Endothelial cell (in vitro differentiated cells): ENCODE measurements around the gene PLXNA2. TPM values are rescaled to one million over a fixed set of nuclear protein-coding genes. Genes with fewer than 3 reads are reported as not detected.

Experiments used
- DNase-seq: peaks from one replicate; pipeline ENCODE4 v3.0.0; 2021; ENCODE audit warnings: low spot score
- H3K27ac Mint-ChIP-seq: one replicate; pipeline ENCODE4 v1.8.0; 2021; ENCODE audit warnings: mixed read lengths, inconsistent platforms; ENCODE audit not compliant: unreplicated experiment
- H3K27me3 Mint-ChIP-seq: one replicate; pipeline ENCODE4 v1.8.0; 2021; ENCODE audit warnings: mild to moderate bottlenecking, moderate library complexity, mixed read lengths, inconsistent platforms; ENCODE audit not compliant: unreplicated experiment
- H3K36me3 Mint-ChIP-seq: one replicate; pipeline ENCODE4 v1.8.0; 2021; ENCODE audit warnings: mild to moderate bottlenecking, low read depth, mixed read lengths, inconsistent platforms; ENCODE audit not compliant: unreplicated experiment
- H3K4me1 Mint-ChIP-seq: one replicate; pipeline ENCODE4 v1.8.0; 2021; ENCODE audit warnings: mild to moderate bottlenecking, mixed read lengths, inconsistent platforms; ENCODE audit not compliant: unreplicated experiment
- H3K4me3 Mint-ChIP-seq: one replicate; pipeline ENCODE4 v1.8.0; 2021; ENCODE audit warnings: mild to moderate bottlenecking, mixed read lengths, inconsistent platforms; ENCODE audit not compliant: unreplicated experiment
- H3K9me3 Mint-ChIP-seq: one replicate; pipeline ENCODE4 v1.8.0; 2021; ENCODE audit warnings: mixed read lengths, inconsistent platforms; ENCODE audit not compliant: unreplicated experiment
- total RNA-seq: library from RNA; stranded (reverse); fragmentation: NEBNext Ultra II Directional; extraction: Animal tissue kit (Norgen Biotek cat#: 25700); gene quantifications from one replicate; pipeline ENCODE4 v1.2.1, GENCODE V29; 2021; ENCODE audit not compliant: unreplicated experiment
- TF ChIP-seq, protein P1 (sequence below): fragments of 200-600 bp; sonication (generic); IDR thresholded peaks from one replicate; pipeline ENCODE4 v1.5.0; 2021; ENCODE audit warnings: antibody characterized with exemption; ENCODE audit not compliant: unreplicated experiment

Gene PLXNA2
- total RNA-seq, 1 donor from 2014 or later = 25.6 TPM

DNA sequence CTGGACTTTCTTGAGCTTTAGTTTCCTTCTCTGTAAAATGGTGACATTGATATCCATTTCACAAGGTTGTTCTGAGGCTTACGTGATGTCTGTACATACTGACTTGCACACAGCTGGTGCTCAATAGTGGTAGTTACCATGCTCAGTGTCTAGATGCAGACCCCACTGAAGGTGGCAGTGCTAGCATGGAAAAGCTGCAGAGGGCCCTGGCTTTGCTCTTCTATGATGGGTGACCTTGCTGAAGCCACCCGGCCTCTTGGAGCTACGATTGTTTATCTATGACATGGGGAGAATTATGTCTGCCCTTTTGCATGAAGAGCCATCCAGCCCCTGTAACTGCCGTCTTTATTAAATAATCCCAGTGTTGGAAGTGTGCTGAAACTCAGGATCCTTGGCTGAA is 131.8 kb downstream of the PLXNA2 start:
- TF ChIP-seq, protein P1, sequence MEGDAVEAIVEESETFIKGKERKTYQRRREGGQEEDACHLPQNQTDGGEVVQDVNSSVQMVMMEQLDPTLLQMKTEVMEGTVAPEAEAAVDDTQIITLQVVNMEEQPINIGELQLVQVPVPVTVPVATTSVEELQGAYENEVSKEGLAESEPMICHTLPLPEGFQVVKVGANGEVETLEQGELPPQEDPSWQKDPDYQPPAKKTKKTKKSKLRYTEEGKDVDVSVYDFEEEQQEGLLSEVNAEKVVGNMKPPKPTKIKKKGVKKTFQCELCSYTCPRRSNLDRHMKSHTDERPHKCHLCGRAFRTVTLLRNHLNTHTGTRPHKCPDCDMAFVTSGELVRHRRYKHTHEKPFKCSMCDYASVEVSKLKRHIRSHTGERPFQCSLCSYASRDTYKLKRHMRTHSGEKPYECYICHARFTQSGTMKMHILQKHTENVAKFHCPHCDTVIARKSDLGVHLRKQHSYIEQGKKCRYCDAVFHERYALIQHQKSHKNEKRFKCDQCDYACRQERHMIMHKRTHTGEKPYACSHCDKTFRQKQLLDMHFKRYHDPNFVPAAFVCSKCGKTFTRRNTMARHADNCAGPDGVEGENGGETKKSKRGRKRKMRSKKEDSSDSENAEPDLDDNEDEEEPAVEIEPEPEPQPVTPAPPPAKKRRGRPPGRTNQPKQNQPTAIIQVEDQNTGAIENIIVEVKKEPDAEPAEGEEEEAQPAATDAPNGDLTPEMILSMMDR = no peak
- Mint-ChIP-seq H3K27ac (no peak overlapping the region), H3K4me3 (no peak overlapping the region), H3K27me3 (peaks cover 4% of the 10 kb centered on the region), H3K4me1 (peaks cover 6% of the 10 kb centered on the region), H3K36me3 (peaks cover 11% of the 10 kb centered on the region), H3K9me3 (no peaks in the 10 kb centered on the region)
- no peak for DNase-seq

DNA sequence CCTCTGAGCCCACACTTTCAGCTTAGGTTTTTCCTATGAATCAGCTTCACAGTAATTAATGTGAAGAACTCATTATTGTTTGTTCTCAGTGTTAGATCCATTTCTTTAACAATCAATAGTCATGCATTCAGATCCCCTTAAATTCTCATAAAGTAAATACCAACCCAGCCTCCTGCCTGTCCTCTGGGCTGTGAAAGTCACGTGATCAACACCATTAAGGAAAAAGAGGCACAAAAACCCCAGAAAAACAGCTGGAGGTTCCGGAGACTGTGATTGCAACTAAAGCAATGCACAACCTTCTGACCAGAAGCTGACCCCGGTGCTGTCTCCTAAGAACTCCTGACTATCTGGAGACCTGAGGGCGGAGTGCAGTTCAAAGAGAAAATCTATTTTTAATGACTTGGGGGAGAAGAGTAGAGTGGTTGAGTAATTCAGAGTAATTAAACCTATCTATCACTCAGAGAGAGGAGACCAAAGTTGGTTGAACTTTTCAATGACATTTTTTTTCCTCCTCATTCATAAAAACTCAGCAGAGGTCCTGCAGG is 132.5 kb downstream of the PLXNA2 start:
- no peak for DNase-seq
- H3K4me1 Mint-ChIP-seq = peaks cover 6% of the 10 kb centered on the region
- H3K36me3 Mint-ChIP-seq = peaks cover 7% of the 10 kb centered on the region
- H3K27me3 Mint-ChIP-seq = peaks cover 2% of the 10 kb centered on the region
- no peak overlapping the region for H3K27ac Mint-ChIP-seq
- TF ChIP-seq, protein P1 = no peak
- no peak overlapping the region for H3K4me3 Mint-ChIP-seq
- no peaks in the 10 kb centered on the region for H3K9me3 Mint-ChIP-seq

DNA sequence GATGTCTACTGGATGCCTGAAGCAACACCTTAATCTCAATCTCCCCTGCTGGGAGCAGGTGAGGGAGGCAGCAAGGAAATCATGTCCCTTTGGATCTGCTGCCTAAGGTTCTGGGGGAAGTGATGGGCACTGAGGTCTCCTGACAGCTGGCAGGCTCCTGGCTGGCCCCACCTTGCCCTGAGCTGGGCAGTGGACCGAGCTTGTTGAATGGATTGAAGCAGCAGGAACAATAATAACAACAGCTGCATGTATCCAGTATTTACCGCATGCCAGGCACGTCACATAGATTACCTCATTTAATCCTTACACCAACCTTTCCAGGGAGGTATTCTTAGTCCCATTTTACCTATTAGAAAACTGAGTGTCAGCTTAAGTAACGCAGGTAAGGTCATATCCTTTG is 133.9 kb downstream of the PLXNA2 start:
- Mint-ChIP-seq H3K9me3 (no peaks in the 10 kb centered on the region), H3K4me1 (peaks cover 8% of the 10 kb centered on the region), H3K4me3 (no peak overlapping the region), H3K27me3 (peaks cover 2% of the 10 kb centered on the region), H3K27ac (no peak overlapping the region), H3K36me3 (peaks cover 7% of the 10 kb centered on the region)
- no peak for DNase-seq
- TF ChIP-seq, protein P1 = no peak

DNA sequence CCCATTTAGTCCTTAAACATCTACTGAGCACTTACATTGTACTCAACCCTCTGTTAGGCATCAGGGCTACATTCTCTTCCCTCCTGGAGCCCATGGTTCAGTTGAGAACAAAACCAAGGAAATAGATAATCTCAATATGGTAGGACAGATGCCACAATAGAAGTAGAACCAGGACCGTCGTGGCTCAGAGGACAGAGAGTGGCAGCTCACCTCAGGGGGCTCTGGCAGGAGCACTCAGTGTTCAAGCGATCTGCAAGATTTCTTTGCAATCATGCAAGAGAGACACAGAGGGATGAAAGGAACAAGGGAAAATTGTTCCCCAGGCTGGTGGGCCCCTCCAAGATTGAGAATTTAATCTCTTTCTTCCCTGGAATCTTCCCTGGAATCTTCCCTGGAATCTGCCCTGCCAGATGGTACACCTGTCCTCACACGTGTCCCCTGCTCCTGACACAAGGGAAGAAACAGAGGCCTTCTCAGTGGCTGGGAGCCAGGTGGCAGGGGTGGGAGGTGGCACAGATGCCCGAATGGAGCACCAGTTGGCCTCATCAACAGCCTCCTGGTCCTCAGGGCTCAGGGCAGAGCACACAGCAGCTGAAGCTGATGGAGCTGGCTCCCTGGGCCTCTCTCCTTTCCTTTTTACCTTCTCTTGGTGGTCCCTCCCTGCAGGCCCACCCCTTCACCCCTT is 135.4 kb downstream of the PLXNA2 start:
- no peak for DNase-seq
- H3K27ac Mint-ChIP-seq = no peak overlapping the region
- no peak overlapping the region for H3K4me3 Mint-ChIP-seq
- H3K36me3 Mint-ChIP-seq = peaks cover 12% of the 10 kb centered on the region
- TF ChIP-seq, protein P1 = no peak
- H3K27me3 Mint-ChIP-seq = peaks cover 2% of the 10 kb centered on the region
- H3K4me1 Mint-ChIP-seq = peaks cover 8% of the 10 kb centered on the region
- no peaks in the 10 kb centered on the region for H3K9me3 Mint-ChIP-seq

DNA sequence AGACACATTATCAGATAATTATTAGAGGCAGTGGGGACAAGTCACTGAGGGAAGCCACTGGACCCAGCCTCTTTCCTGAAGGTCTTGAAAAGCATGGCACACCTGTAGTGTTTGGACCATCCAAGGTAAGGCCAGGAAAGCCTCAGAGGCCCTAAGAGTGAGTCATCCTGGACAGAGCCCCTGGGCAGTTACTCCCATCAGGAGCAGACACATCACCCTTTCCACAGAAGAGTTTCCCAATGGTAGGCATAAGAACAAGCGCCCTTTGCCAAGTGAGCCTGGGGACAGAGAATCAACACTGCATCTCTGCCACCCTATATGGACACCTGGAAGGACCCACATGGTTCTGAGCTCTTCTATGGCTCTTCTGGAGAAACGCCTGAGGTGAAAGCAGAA is 136.0 kb downstream of the PLXNA2 start:
- Mint-ChIP-seq H3K9me3 (no peaks in the 10 kb centered on the region), H3K36me3 (peaks cover 12% of the 10 kb centered on the region), H3K4me1 (peaks cover 8% of the 10 kb centered on the region), H3K4me3 (no peak overlapping the region), H3K27ac (no peak overlapping the region), H3K27me3 (peaks cover 2% of the 10 kb centered on the region)
- TF ChIP-seq, protein P1 = no peak
- no peak for DNase-seq
